Stimulated activated CD4-positive, alpha-beta T cell treated with anti-CD3 and anti-CD28 coated beads, Interleukin-15, amount 100 ng/mL, for 24 hours (primary cell): ENCODE data around the gene KRT24.
A peak's percentile ranks its signal among the peaks of the same experiment; 100 is the strongest.

Source experiments
- DNase-seq: peaks from one replicate; pipeline ENCODE4 v3.0.0-alpha.2; 2020

The KRT24 gene

GRCh38 chr17:40687106-40687505, 16.4 kb downstream of the KRT24 start:
- no peak for DNase-seq

- DNase-seq = no peak
Observed at GRCh38 chr17:40686192-40686591, 17.4 kb downstream of the KRT24 start.

DNA sequence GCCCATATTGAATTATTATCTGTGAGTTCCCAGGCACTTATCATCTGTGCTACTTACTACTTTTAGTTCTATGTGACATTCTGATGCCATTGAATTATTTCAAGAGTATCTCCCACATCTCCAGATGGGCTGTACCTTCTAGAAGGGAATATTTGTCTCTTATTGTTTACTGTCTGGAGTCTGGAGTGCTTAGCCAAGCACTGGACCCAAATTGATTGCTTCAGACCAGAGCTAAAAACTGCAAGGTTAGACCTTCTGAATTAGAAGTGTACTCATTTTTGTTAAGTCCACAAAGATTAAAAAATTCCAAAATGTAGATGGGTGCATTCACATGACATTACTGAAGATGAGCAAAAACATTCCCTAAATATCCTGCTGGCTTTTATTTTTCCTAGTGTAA, 22.6 kb downstream of the KRT24 start:
- no peak for DNase-seq

GRCh38 chr17:40679523-40679907, 24.0 kb downstream of the KRT24 start:
- no peak for DNase-seq

DNA sequence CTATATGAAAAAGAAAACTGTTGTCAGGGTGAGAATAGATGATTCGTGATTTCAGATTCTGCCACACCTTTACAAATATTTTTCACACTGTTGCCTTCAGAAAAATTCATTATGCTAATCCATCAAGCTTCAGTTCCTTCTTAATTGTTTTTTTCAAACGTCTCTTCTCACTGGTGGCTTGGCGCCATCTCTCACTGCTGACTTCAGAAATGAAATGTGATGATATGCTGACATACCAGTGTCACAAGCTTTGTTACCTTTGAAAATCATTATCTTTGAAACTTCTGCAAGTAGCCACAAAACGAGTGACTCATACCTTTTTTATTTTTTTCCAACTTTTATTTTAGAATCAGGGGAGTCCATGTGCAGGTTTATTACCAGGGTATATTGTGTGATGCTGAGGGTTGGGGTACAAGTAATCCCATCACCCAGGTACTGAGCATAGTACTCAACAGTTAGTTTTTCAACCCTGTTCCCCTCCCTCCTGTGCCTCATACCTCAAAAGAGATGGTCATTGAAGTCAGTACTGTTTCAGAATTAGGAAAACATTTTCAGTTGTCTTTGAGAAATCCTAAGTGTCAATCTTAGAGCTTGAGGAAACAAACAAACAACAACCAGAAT, 24.5 kb downstream of the KRT24 start:
- no peak for DNase-seq

DNA sequence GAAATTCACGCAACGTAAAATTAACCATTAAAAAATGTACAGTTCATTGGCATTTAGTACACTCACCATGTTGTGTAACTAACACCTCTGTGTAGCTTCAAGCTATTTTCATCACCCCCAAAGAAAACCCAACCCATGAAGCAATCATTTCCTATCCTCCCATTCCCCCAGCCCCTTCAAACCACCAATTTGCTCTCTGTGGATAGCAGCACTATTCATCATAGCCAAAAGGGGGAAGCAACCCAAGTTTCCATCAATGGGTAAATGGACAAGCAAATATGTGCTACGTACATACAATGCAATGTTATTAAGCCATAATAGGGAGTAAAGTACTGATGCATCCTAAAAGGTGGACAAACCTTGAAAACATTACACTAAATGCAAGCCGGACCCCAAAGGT, 27.6 kb downstream of the KRT24 start:
- no peak for DNase-seq

- no peak for DNase-seq
Observed at GRCh38 chr17:40672654-40673053, 30.9 kb downstream of the KRT24 start.

DNA sequence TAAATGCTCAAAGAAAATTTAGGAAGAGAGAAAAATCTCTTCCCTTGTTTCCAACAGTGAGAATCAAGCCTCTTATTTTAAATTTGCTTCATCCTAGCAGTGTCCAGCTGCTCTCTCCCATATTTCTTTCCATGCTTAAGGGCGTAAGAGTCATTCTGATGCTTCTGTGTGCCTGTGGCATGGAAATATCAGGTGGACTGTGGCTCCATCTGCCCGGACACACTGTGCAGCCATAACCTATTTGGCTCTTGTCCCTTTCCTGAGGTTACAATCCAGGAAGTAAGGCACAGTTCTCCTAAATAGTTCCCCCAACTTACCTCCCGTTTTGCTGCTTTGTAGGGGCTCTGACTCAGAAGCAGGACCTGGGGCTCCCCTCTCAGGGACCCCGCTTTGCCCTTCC, 32.3 kb downstream of the KRT24 start:
- no peak for DNase-seq

- DNase-seq = no peak
Observed at GRCh38 chr17:40666331-40666730, 37.2 kb downstream of the KRT24 start.

DNA sequence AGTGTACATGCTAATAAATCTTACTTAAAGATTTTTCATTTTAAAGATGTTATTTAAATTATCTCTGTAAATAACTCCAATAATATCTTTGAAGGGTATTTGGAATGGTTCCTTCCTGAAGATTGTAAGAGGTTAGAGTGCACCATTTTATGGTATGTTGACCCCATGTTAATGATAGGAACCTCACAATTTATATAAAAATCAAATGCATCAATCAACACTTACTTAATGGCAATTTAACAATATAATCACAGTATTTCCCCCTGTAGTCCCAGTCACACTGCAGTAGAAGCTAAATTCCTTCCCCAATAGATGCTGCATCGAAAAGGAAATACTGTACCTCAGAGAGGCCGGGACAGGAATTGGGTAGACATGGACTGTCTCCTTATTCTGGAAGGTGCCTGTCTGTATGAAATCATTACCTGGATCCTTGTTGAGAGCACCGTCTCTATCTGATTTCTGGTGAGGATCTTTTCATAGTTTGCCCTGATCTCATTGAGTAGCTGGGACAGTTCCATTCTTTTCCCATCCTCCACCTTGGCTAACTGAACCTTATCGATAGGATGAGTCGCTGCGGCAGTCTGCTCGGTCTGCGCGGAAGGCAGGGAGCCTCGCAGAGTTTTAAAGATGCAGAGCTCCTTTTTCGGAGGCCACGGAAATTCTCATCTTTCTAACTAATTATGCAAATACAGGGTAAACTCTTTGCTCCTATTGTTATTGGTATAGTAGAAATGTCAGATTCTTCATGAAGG, 38.8 kb downstream of the KRT24 start, which contains the start of gene KRT222:
Gene KRT222, minus strand, starts transcription at position 596 of the 752 bp plus-strand sequence. Its CDS starts 78 bp downstream, at position 518.
- DNase-seq = peak; percentile 5

- no peak for DNase-seq
Observed at GRCh38 chr17:40663252-40663651, 40.3 kb downstream of the KRT24 start.

- no peak for DNase-seq
Observed at GRCh38 chr17:40659911-40660310, 43.6 kb downstream of the KRT24 start.

DNA sequence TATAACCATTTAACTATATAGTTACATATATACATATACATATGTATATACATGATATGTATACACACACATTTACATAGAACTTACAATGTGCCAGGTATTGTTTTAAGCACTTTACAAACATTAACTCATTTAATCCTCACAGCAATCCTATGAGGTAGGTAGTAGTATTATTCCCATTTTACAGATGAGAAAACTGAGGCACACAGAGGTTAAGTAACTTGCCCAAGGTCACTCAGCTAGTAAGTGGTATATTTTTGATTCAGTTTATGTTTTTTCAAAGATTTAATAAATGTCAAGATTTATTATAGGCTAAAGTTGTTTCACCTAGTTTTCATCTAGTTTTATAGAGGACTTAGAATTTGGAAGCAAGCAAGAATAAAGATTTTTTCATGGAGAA, 45.2 kb downstream of the KRT24 start:
- no peak for DNase-seq

- DNase-seq = no peak
Observed at GRCh38 chr17:40651939-40652338, 51.6 kb downstream of the KRT24 start.

DNA sequence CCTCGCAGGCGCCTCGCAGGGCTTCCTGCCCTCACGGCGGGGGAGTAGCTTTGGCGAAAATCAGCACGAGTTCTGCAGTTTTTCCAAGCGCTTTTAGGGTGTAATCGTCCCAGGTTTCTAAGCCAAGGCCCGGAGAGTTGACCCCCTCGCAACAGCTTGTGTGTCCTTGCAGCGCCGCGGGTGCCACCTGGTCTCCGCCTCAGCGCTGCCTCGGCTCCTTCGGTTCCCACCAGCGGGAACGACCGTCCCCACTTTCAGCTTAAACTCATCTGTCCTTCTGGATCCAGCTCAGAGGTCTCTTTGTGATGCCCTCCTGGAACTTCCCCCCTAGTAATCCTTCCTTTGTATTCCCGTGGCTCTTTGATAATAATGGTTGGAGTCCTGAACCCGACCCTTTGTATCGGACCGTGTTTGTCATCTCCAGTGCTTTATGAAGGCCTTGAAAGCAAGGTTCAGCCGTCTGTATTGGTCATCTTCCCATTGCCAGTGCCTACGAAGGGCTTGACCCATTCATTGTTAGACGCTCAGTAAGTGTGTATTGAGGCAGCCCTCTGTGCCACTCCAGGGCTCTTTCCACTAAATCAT, 55.1 kb downstream of the KRT24 start:
- DNase-seq = peak; percentile 4
